ENCODE measurements around the gene AMIGO2. TPM values are rescaled to one million over a fixed set of nuclear protein-coding genes. Genes with fewer than 3 reads are reported as not detected.

Gene AMIGO2
- total RNA-seq, 1 experiment from 2014 or later, result 6.5 TPM

GRCh38 chr12:47078086-47078395 lies 1.7 kb downstream of the AMIGO2 start (continued):
- TF ChIP-seq, protein P1, sequence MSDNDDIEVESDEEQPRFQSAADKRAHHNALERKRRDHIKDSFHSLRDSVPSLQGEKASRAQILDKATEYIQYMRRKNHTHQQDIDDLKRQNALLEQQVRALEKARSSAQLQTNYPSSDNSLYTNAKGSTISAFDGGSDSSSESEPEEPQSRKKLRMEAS (CRISPR knock-in tag; IDR thresholded peaks at IDR 0.05), result no peak
- no peak for TF ChIP-seq ESRRA (CRISPR knock-in tag; IDR thresholded peaks at IDR 0.05; ENCODE audit: borderline replicate concordance)
- TF ChIP-seq SMAD4 (CRISPR knock-in tag; IDR thresholded peaks at IDR 0.05), result no peak
- no peak for TF ChIP-seq FOXJ3 (CRISPR knock-in tag; IDR thresholded peaks at IDR 0.05; ENCODE audit: borderline replicate concordance)
- TF ChIP-seq E2F4 (CRISPR knock-in tag; IDR thresholded peaks at IDR 0.05; ENCODE audit: borderline replicate concordance, low read depth), result no peak
- TF ChIP-seq HMGXB4 (CRISPR knock-in tag; IDR thresholded peaks at IDR 0.05), result no peak
- TF ChIP-seq ZNF263 (CRISPR knock-in tag; IDR thresholded peaks at IDR 0.05; ENCODE audit: low read depth), result no peak
- TF ChIP-seq, protein P2, sequence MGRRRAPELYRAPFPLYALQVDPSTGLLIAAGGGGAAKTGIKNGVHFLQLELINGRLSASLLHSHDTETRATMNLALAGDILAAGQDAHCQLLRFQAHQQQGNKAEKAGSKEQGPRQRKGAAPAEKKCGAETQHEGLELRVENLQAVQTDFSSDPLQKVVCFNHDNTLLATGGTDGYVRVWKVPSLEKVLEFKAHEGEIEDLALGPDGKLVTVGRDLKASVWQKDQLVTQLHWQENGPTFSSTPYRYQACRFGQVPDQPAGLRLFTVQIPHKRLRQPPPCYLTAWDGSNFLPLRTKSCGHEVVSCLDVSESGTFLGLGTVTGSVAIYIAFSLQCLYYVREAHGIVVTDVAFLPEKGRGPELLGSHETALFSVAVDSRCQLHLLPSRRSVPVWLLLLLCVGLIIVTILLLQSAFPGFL (CRISPR knock-in tag; IDR thresholded peaks at IDR 0.05; ENCODE audit: borderline replicate concordance), result no peak

GRCh38 chr12:47077206-47078085 lies 2.3 kb downstream of the AMIGO2 start:
- DNase-seq (ENCODE audit: low spot score) (no peak), ATAC-seq (no peak)
- CTCF ChIA-PET, result interaction anchor here (4.8 kb wide), 1 partner anchor 7 kb away, joined by 32 read pairs; no protein-coding TSS in a partner anchor
- H3K36me3 Mint-ChIP-seq, result no peaks in the 10 kb centered on the region
- H3K27ac Mint-ChIP-seq, result no peak overlapping the region
- peaks cover 18% of the 10 kb centered on the region for H3K27me3 Mint-ChIP-seq (ENCODE audit: low read depth)
- H3K4me1 Mint-ChIP-seq, result peaks cover 58% of the 10 kb centered on the region
- peak overlapping the region; percentile 82 for H3K4me3 Mint-ChIP-seq
- TF ChIP-seq ATF3 (CRISPR knock-in tag; conservative IDR thresholded peaks at IDR 0.05), result no peak
- no peak for TF ChIP-seq ATF1 (CRISPR knock-in tag; IDR thresholded peaks at IDR 0.05)
- no peak for TF ChIP-seq MLX (CRISPR knock-in tag; IDR thresholded peaks at IDR 0.05)
- POLR2A ChIA-PET, result no interaction called here
- no peaks in the 10 kb centered on the region for H3K9me3 Mint-ChIP-seq

- Mint-ChIP-seq H3K9me3 (no peaks in the 10 kb centered on the region), H3K4me1 (peaks cover 42% of the 10 kb centered on the region), H3K27me3 (ENCODE audit: low read depth) (peaks cover 15% of the 10 kb centered on the region), H3K27ac (no peak overlapping the region), H3K36me3 (no peaks in the 10 kb centered on the region), H3K4me3 (no peak overlapping the region)
- POLR2A ChIA-PET, result no interaction called here
- DNase-seq (ENCODE audit: low spot score) (no peak), ATAC-seq (no peak)
- TF ChIP-seq, protein P3, sequence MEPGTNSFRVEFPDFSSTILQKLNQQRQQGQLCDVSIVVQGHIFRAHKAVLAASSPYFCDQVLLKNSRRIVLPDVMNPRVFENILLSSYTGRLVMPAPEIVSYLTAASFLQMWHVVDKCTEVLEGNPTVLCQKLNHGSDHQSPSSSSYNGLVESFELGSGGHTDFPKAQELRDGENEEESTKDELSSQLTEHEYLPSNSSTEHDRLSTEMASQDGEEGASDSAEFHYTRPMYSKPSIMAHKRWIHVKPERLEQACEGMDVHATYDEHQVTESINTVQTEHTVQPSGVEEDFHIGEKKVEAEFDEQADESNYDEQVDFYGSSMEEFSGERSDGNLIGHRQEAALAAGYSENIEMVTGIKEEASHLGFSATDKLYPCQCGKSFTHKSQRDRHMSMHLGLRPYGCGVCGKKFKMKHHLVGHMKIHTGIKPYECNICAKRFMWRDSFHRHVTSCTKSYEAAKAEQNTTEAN (CRISPR knock-in tag; IDR thresholded peaks at IDR 0.05), result no peak
- TF ChIP-seq CREM (CRISPR knock-in tag; IDR thresholded peaks at IDR 0.05) (no peak), USF1 (CRISPR knock-in tag; IDR thresholded peaks at IDR 0.05) (no peak), FOXK1 (CRISPR knock-in tag; IDR thresholded peaks at IDR 0.05) (no peak), FOXJ3 (CRISPR knock-in tag; IDR thresholded peaks at IDR 0.05; ENCODE audit: borderline replicate concordance) (no peak)
- TF ChIP-seq, protein P1 (CRISPR knock-in tag; IDR thresholded peaks at IDR 0.05), result no peak
- CTCF ChIA-PET, result interaction anchor here (1.1 to 1.9 kb wide), 2 partner anchors 43 to 562 kb away, joined by 3 to 5 read pairs; no protein-coding TSS in a partner anchor
These were observed 4.3 kb downstream of the AMIGO2 start for GRCh38 chr12:47075192-47076084.
